GM13976 (cell line): ENCODE data around the gene ETNK2.

Source experiments
- DNase-seq: peaks from one replicate; pipeline ENCODE4 v3.0.0; 2012; ENCODE audit warnings: low spot score
- CTCF ChIP-seq: IDR thresholded peaks from 2 replicates; pipeline ENCODE4 v1.5.1; 2012; ENCODE audit warnings: borderline replicate concordance, mild to moderate bottlenecking; ENCODE audit not compliant: insufficient read depth; ENCODE audit errors: extremely low read depth, missing control alignments, control extremely low read depth
- in situ Hi-C: fragments of 300-500 bp; cut with MboI; formaldehyde crosslinking; loops from one replicate; pipeline ENCODE4 v1.12.0; 2022; ENCODE audit warnings: low sequenced_read_pairs, mixed read lengths, inconsistent platforms; ENCODE audit not compliant: unreplicated experiment

ETNK2 gene

DNA sequence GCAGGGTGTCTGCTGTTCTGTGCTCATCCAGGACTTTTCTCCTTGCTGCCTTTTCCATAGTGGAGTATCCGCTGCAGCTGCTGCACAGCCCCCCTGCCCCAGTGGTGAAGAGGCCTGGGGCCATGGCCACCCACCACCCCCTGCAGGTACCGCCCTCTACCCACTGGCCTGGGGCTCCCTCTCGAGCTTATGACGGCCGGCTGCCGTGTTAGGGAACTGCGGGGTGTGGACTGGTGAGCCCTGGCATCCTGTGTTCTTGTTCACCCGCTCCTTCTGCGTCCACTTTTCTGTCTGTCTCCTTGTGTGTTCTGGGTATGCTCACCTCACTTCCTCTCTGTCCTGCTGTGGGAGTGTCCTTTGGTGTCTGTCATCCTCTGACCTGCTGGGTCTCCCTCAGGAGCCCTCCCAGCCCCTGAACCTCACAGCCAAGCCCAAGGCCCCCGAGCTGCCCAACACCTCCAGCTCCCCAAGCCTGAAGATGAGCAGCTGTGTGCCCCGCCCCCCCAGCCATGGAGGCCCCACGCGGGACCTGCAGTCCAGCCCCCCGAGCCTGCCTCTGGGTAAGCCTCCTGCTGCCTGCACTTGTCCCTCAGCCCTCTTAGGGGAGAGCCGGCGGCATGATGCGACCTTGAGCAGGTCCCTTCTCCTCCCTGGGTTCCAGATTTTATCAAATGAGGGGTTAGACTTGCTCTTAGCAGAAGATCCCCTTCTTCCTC is 29.8 kb downstream of the ETNK2 start:
- in situ Hi-C loops = no loop called here
- DNase-seq = no peak
- TF ChIP-seq CTCF = no peak

DNA sequence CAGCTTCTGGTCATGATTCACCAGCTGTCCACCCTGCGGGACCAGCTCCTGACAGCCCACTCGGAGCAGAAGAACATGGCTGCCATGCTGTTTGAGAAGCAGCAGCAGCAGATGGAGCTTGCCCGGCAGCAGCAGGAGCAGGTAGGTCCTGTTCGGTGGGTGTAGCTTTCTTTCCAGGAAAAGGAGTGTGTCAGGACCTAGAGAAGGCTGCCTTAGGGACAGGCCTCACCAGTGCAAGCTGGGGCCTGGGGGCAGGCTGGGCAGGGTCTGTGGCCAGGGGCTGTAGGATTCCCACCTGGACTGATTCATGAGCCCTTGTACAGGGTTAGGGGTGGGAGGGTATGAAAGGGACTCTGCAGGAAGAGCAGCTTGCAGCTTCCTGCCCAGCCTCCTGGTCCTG is 35.3 kb downstream of the ETNK2 start:
- in situ Hi-C loops = no loop called here
- no peak for TF ChIP-seq CTCF
- no peak for DNase-seq

DNA sequence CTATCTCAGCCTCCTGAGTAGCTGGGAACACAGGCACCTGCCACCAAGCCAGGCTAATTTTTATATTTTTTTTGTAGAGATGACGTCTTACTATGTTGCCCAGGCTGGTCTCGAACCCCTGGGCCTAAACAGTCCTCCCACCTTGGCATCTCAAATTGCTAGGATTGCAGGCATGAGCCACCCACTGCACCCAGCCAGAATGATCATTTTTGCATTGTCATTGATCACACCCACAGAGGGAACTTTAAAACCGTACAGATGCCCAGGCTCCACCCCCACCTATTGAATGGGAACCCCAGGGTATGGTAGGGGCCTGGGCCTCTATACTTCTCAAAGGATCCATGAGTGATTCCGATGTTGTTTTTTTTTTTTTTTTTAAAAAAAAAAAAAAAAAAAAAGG is 36.7 kb downstream of the ETNK2 start:
- DNase-seq = no peak
- TF ChIP-seq CTCF = no peak
- in situ Hi-C loops = no loop called here

DNA sequence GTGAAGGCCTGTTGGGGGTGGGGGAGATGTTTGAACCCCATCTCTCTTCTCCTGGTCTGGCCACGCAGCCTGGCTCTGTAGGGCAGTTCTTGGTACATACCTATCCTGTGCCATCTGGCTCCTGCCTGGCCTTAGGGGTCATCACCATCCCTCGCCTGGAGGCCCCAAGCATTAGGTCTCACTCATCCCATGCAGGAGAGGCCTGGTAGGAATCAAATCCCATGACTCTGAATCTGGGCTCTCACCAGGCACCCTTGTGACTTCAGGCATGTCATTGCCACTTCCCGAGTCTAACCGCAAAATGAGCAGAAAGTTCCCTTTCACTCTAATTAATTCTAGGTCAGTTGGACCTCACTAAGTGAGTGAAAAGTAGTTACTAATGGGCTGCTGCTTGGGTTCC is 37.2 kb downstream of the ETNK2 start:
- in situ Hi-C loops = no loop called here
- no peak for TF ChIP-seq CTCF
- DNase-seq = no peak

DNA sequence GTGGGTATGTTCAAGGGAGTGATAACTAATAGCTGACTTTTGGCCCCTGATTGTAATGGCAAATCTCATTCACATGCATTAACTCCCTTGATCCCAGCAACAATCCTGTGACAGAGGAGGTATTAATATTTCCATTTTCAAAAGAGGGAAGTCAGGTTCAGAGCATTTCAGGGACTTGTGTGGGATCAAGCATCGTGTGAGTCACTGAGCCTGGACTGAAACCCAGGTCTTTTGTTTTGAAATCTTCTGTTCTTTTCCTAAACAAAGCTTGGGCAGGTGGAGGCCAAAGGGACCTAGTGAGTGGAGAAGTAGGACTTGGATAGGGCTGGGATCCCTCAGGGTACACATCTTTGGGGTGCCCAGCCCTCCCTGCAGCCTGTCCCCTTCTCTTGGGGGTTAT is 37.9 kb downstream of the ETNK2 start:
- DNase-seq = no peak
- no peak for TF ChIP-seq CTCF
- in situ Hi-C loops = no loop called here

DNA sequence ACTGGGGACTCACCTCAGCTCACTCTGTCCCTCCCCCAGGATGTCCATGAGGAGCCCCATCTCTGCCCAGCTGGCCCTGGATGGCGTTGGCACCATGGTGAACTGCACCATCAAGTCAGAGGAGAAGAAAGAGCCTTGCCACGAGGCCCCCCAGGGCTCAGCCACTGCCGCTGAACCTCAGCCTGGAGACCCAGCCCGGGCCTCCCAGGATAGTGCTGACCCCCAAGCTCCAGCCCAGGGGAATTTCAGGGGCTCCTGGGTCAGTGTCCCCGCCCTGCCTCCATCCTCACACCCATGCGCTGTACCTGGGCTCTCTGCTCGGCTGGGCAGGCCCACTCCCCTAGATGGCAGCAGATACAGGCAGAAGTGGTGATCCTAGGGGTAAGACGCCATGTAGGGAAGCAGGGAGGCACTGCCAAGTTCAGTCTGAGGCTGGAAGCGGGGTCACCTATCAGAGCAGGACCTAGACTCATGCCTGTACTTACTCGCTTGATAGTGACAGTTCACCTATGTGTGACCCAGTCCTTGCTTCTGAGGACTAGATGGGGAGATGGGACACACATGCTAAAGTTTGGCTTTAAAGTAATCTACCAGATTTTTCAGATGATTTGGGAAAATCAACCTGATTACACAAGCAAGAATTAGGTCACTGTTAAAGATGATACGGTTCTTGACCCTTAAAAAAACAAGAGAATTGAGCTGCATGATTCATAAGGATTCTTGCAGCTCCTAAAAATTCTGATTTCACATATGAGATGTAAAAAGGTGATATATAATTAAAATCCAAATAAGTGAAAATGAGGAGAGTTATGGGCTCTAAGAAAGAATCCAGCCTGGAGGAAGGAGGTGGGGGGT is 38.7 kb downstream of the ETNK2 start:
- in situ Hi-C loops = no loop called here
- DNase-seq = no peak
- no peak for TF ChIP-seq CTCF
